K562 (cell line): ENCODE results near the gene SYNGR4. TPM values are rescaled to one million over a fixed set of nuclear protein-coding genes. Genes with fewer than 3 reads are reported as not detected.

Experiments
- AFF1 ChIP-seq, 2 experiments: fragments of 450-650 bp; IDR thresholded peaks; 2 replicates each; pipeline ENCODE4 v1.6.1; 2018; ENCODE audit warnings: mild to moderate bottlenecking in 2 of 2, low read depth in 1 of 2; ENCODE audit not compliant: partially characterized antibody in 2 of 2
- ARID4B ChIP-seq: sonication (generic); formaldehyde crosslinking; IDR thresholded peaks from 2 replicates; pipeline ENCODE4 v1.8.0; 2022; ENCODE audit warnings: mild to moderate bottlenecking, missing genetic modification reagents
- ETV6 ChIP-seq, 3 experiments: fragments of 150-350 bp in 1 of 3; sonication (generic) in 1 of 3; formaldehyde crosslinking in 1 of 3; IDR thresholded peaks; 2 replicates each; pipeline versions ENCODE4 v1.6.1 to v1.8.0; 2014 to 2022; ENCODE audit warnings: borderline replicate concordance in 2 of 3, low read depth in 2 of 3, antibody characterized with exemption in 1 of 3, low read length in 1 of 3, mild to moderate bottlenecking in 1 of 3, missing genetic modification reagents in 1 of 3
- HDAC2 ChIP-seq: fragments of 450-650 bp; IDR thresholded peaks from 2 replicates; pipeline ENCODE4 v1.6.1; 2016; ENCODE audit warnings: mild to moderate bottlenecking
- JUN ChIP-seq, 2 experiments: sonication (generic) in 1 of 2; formaldehyde crosslinking in 1 of 2; IDR thresholded peaks; 2 replicates each; pipeline versions ENCODE4 v1.6.1 to v1.8.0; 2012 to 2022; ENCODE audit warnings: borderline replicate concordance in 2 of 2, mild to moderate bottlenecking in 2 of 2, improper control_type of control experiment in 1 of 2, low read depth in 1 of 2, low read length in 1 of 2, missing genetic modification reagents in 1 of 2
- MLLT1 ChIP-seq, 2 experiments: fragments of 450-650 bp; IDR thresholded peaks; 2 replicates each; pipeline ENCODE4 v1.6.1; 2016
- OTX1 ChIP-seq: fragments of 450-650 bp; formaldehyde crosslinking; IDR thresholded peaks from 2 replicates; pipeline ENCODE4 v1.4.0; 2022; ENCODE audit warnings: mild to moderate bottlenecking
- POLR2B ChIP-seq: fragments of 450-650 bp; IDR thresholded peaks from 2 replicates; pipeline ENCODE4 v1.6.1; 2018; ENCODE audit warnings: low read depth; ENCODE audit not compliant: partially characterized antibody
- RBFOX2 ChIP-seq: fragments of 200-400 bp; formaldehyde crosslinking; IDR thresholded peaks from 2 replicates; pipeline ENCODE4 v1.6.1; 2017; ENCODE audit warnings: low read depth, mild to moderate bottlenecking, low read length, moderate library complexity
- USF1 ChIP-seq: sonication (generic); formaldehyde crosslinking; IDR thresholded peaks from 2 replicates; pipeline ENCODE4 v1.9.0; 2022; ENCODE audit warnings: mild to moderate bottlenecking, missing genetic modification reagents
- ZNF124 ChIP-seq: sonication (generic); formaldehyde crosslinking; IDR thresholded peaks from 2 replicates; pipeline ENCODE4 v1.8.1; 2022; ENCODE audit warnings: missing genetic modification reagents
- ZNF146 ChIP-seq: IDR thresholded peaks from one replicate; pipeline ENCODE4 v1.6.1; 2018; ENCODE audit warnings: missing compliant biosample characterization; ENCODE audit not compliant: unreplicated experiment
- polyA plus RNA-seq, 8 experiments: library from polyadenylated mRNA; depleted of rRNA in 4 of 8; stranded (reverse) in 5 of 8; unstranded in 3 of 8; fragments of >200 nt; fragmentation: Nextera tagmentation in 2 of 8; fragmentation: Illumina TruSeq in 1 of 8; extraction: Ambion mirVana in 2 of 8; extraction: Trizol in 1 of 8; gene quantifications; 2 replicates each; pipeline versions ENCODE4 v1.2.1 to v1.2.3, GENCODE V29; 2011 to 2014; ENCODE audit warnings: inconsistent platforms in 1 of 8, missing spikeins in 1 of 8
- total RNA-seq, 7 experiments: library from RNA; depleted of rRNA in 6 of 7; stranded (reverse); fragments of >200 nt in 6 of 7; fragmentation: Illumina TruSeq in 2 of 7; extraction: Trizol in 2 of 7; gene quantifications; 2 replicates each; pipeline versions ENCODE4 v1.2.1 to v1.2.3, GENCODE V29; 2011 to 2021; ENCODE audit warnings: low replicate concordance in 1 of 7

SYNGR4 gene
- total and polyA plus RNA-seq, 9 of the 15 experiments (the other 6 are each of a cell fraction or from before 2014, with no cell fraction given), result 0.07 to 0.14 TPM; not detected in 7

- peak in 1 of 2 experiments; percentile 44 for TF ChIP-seq AFF1 (IDR thresholded peaks at IDR 0.05; ENCODE audit: low read depth in 1 of 2, partially characterized antibody in 2 of 2)
- TF ChIP-seq HDAC2, result peak; percentile 71; the same call in 1 of the 2 replicates
- TF ChIP-seq JUN (IDR thresholded peaks at IDR 0.05; ENCODE audit: borderline replicate concordance, low read depth, low read length), result no peak
- peak; percentile 54; the same call in 1 of the 2 replicates for TF ChIP-seq JUN (CRISPR knock-in tag; IDR thresholded peaks at IDR 0.05; ENCODE audit: borderline replicate concordance)
- no peak for TF ChIP-seq ZNF146 (CRISPR knock-in tag)
- no peak for TF ChIP-seq ETV6 (IDR thresholded peaks at IDR 0.05; ENCODE audit: borderline replicate concordance in 1 of 2, low read depth in 2 of 2, low read length in 1 of 2)
- TF ChIP-seq ETV6 (CRISPR knock-in tag; IDR thresholded peaks at IDR 0.05; ENCODE audit: borderline replicate concordance), result no peak
- TF ChIP-seq ARID4B (CRISPR knock-in tag), result no peak
- peak; percentile 48; the same call in 1 of the 2 replicates for TF ChIP-seq USF1 (CRISPR knock-in tag)
- peak; percentile 98 for TF ChIP-seq OTX1 (CRISPR knock-in tag)
- peak; percentile 84 to 86; a peak in 2 of 4 replicates for TF ChIP-seq MLLT1 (IDR thresholded peaks at IDR 0.05)
- no peak for TF ChIP-seq RBFOX2
- peak; percentile 69 for TF ChIP-seq POLR2B
- no peak for TF ChIP-seq ZNF124 (CRISPR knock-in tag)
Measured at GRCh38 chr19:48397263-48398101, 33.3 kb downstream of the SYNGR4 start (continued).
